Ammon's horn (tissue), 1 donor: ENCODE data around the gene UTP11.
A peak's percentile ranks its signal among the peaks of the same experiment; 100 is the strongest.

Experiments used
- DNase-seq: peaks from one replicate; pipeline ENCODE4 v3.0.0-alpha.2; 2016; ENCODE audit warnings: low spot score

UTP11 gene

GRCh38 chr1:38071312-38072256 lies 59.0 kb downstream of the UTP11 start:
- peak; percentile 22 for DNase-seq

GRCh38 chr1:38072858-38073257 lies 60.3 kb downstream of the UTP11 start:
- no peak for DNase-seq

- no peak for DNase-seq
These were observed 61.2 kb downstream of the UTP11 start for GRCh38 chr1:38073534-38074301.

GRCh38 chr1:38074302-38074677 lies 61.8 kb downstream of the UTP11 start:
- DNase-seq: no peak
